HG03378 (cell line): Measurements from ENCODE around the gene ASCC1.

ENCODE experiments used
- ATAC-seq: cut with Tn5 transposase; IDR thresholded peaks from one replicate; pipeline ENCODE4 v1.9.1; 2021; ENCODE audit warnings: mild to moderate bottlenecking, moderate library complexity; ENCODE audit not compliant: unreplicated experiment

The ASCC1 gene

DNA sequence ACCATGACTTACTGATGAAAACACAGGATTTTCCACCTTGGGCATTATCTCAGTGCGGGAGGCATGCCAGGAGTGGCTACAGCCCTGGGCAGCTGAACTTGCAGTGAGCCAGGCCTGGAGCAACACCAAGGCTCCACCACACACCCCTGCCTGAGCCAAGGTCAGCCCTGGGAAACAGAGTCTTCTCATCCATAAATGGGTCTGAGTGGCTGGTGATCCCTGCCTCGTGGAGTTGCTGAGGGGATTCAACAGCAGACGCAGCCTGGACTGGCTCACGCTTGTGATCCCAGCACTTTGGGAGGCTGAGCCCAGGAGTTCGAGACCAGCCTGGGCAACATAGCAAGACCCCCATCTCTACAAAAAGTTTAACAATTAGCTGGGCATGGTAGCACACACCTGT is 160.0 kb downstream of the ASCC1 start:
- no peak for ATAC-seq

DNA sequence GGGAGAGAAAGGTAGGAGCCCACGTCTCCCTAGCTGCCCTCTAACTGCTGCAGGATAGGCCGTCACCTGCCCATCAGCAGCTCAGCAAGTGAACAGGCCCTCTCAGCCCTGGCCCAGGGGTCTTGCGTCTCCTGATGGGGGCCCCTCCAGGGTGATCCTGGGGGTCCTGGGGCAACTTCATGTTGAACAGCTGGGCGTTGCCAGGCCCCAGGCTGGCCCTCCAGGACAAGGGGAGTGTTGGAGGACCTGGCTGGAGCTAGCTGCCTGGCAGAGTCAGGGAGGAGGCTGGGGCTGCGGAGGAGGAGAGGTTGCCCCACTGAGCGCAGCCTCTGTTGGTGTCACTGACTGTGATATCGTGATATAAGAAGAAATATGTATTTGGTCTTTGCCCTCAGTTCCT is 162.4 kb downstream of the ASCC1 start:
- no peak for ATAC-seq

DNA sequence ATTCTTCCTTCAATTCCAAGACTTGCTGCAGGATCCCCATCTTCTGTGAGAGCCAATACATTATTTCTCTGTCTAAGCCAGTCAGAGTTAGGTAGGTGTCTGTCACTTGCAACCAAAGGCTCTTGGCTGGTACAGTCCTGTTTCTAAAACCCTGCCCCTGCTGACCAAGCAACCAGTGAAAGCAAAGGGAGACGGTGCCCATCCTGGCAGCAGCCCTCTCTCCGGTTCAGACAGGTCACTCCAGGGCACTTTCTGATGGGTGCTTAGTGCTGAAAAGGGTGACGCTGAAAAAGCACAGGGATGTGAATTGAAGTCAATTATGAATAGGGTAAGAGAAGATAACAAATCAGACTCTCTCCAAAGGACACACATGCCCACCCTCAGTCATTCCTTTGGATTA is 165.2 kb downstream of the ASCC1 start:
- ATAC-seq, result no peak

DNA sequence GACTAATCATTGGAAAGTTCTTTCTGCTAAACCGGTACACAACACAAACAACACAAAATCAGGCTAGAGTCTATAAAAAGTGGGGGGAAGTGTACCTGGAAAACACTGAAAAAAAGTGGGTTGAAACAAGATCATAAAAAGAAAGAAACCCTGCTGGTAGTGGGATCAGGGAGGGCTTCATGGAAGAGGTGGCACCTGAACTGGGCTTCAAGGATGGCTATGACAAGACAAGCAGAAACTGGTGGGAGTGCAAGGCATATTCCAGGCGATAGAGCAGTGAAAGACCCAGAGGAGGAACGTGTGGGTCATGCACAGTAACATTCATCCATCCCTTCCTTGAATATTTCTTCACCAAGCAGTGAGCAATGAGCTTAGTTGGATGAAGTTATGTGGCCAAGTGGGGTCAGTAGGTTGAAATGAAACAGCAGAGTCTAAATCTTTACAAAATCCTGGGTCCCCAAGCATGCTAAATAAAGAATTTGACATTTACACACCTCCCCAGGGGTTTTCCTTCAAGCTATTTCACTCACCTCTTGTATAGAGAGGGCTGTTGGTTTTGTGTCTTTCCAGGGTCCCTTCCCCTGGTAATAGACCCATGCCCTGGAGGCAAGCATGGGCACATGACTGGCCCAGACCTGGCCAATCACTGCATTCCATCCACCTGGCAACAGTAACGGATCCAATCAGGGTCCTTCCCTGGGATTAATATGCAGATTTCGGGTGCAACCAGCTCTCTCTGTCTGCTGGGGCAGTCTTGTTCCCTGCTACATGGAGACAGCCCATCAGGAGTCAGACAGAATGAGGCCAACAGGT is 165.9 kb downstream of the ASCC1 start:
- no peak for ATAC-seq

DNA sequence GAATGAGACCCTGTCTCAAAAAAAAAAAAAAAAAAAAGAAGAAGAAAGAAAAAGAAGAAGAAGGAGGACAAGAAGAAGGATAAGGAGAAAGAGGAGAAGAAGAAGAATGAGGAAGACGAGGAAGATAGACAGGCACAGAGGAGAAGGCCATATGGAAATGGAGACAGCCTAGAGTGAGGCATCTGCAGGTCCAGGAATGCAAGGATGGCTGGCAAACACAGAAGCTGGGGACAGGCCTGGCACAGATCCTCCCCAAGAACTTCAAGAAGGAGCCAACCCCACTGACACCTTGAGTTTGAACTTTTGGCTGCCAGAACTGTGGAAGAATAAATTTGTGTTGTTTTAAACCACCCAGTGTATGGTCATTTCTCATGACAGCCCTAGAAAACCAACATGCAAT is 166.6 kb downstream of the ASCC1 start:
- ATAC-seq, result no peak

DNA sequence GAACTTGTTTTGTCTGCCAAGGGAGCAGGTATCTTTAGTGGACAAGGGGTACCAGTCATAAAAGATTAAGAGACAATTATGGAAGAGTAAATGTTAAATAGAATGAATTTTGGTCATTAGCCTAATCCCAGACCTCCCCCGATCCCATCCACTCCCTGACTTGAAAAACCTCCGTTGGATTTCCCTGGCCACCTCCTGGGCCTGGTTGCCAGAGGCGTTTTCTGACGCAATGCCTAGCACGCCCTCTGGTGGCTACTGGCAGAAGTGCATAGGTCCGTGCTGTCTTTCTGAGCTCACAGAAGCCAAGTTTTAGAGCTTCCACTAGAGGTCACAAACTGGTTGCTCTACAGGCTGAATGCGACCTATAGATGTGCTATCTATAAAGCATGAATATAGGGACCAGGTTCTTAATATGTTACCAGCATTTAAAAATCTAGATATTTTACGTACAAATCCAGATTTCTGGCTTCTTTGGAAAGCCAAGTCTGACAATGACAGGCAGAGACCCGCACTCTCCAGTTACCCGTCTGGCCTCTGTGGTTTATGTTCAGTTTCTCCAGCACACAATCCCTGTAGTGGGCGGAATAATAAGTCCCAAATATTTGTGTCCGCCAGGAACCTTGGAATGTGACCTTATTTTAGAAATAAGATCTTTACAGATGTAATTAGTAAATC is 167.5 kb downstream of the ASCC1 start:
- ATAC-seq, result no peak
